ENCODE data around the gene LCOR.
"Not testable (repeated sequence)": the region's sequence is repeated elsewhere in the genome, so short reads cannot be mapped to it uniquely, and the experiment has no call there.

LCOR gene

GRCh38 chr10:96831867-96832720, at the start of gene LCOR:
LCOR (plus strand) TSS chr10:96832298; CDS start chr10:96949058, 116,760 bp downstream.
- peak; percentile 83 for DNase-seq

GRCh38 chr10:96784253-96784652, 47.8 kb upstream of the LCOR start:
- no peak for DNase-seq

GRCh38 chr10:96789571-96790108, 42.5 kb upstream of the LCOR start:
- no peak for DNase-seq

GRCh38 chr10:96791902-96792301, 40.2 kb upstream of the LCOR start:
- DNase-seq, result no peak

GRCh38 chr10:96794836-96795733, 37.0 kb upstream of the LCOR start:
- DNase-seq, result no peak

GRCh38 chr10:96797485-96797884, 34.6 kb upstream of the LCOR start:
- DNase-seq, result no peak

- DNase-seq, result no peak
Measured at GRCh38 chr10:96803288-96803664, 28.8 kb upstream of the LCOR start.

- no peak for DNase-seq
Measured at GRCh38 chr10:96814264-96814663, 17.8 kb upstream of the LCOR start.

GRCh38 chr10:96818971-96819370, 13.1 kb upstream of the LCOR start:
- DNase-seq, result not testable (repeated sequence)

- no peak for DNase-seq
Measured at GRCh38 chr10:96820765-96821164, 11.3 kb upstream of the LCOR start.

- no peak for DNase-seq
Measured at GRCh38 chr10:96826438-96826837, 5.7 kb upstream of the LCOR start.

GRCh38 chr10:96828609-96829008, 3.5 kb upstream of the LCOR start:
- DNase-seq, result no peak

- DNase-seq, result no peak
Measured at GRCh38 chr10:96829029-96829773, 2.9 kb upstream of the LCOR start.

- DNase-seq, result peak; percentile 87
Measured at GRCh38 chr10:96830511-96831199, 1.4 kb upstream of the LCOR start.

GRCh38 chr10:96831200-96831866, 765 bp upstream of the LCOR start:
- DNase-seq, result no peak

GRCh38 chr10:96832721-96833219, 672 bp downstream of the LCOR start:
- peak; percentile 89 for DNase-seq

GRCh38 chr10:96833220-96834001, 1.3 kb downstream of the LCOR start:
- DNase-seq, result peak; percentile 40

- no peak for DNase-seq
Measured at GRCh38 chr10:96834120-96834519, 2.0 kb downstream of the LCOR start.

GRCh38 chr10:96835899-96836298, 3.8 kb downstream of the LCOR start:
- no peak for DNase-seq

- no peak for DNase-seq
Measured at GRCh38 chr10:96838529-96838928, 6.4 kb downstream of the LCOR start.
